Tibial nerve (tissue), 4 donors: ENCODE measurements around the gene SLC35E1. TPM values are rescaled to one million over a fixed set of nuclear protein-coding genes. Genes with fewer than 3 reads are reported as not detected.

Experiments used
- DNase-seq, 2 donors: peaks; one replicate each; pipeline ENCODE4 v3.0.0-alpha.2; 2019; ENCODE audit warnings: low spot score in 2 of 2
- H3K27ac ChIP-seq, 4 donors: fragments of 200-600 bp; sonication (generic) in 3 of 4; one replicate each; pipeline ENCODE4 v1.5.1; 2017 to 2019; ENCODE audit warnings: mild to moderate bottlenecking in 1 of 4
- H3K27me3 ChIP-seq, 2 donors: fragments of 200-600 bp; sonication (generic) in 1 of 2; one replicate each; pipeline versions ENCODE4 v1.5.1 to v1.6.0; 2017 to 2019
- H3K36me3 ChIP-seq, 3 donors: fragments of 200-600 bp; sonication (generic); one replicate each; pipeline ENCODE4 v1.5.1; 2018 to 2019
- H3K4me1 ChIP-seq, 4 donors: fragments of 200-600 bp; sonication (generic) in 3 of 4; one replicate each; pipeline ENCODE4 v1.5.1; 2017 to 2019
- H3K4me3 ChIP-seq, 4 donors: fragments of 200-600 bp; sonication (generic) in 3 of 4; one replicate each; pipeline ENCODE4 v1.5.1; 2017 to 2019; ENCODE audit warnings: mild to moderate bottlenecking in 1 of 4, moderate library complexity in 1 of 4
- H3K9me3 ChIP-seq, 4 donors: fragments of 200-600 bp; sonication (generic) in 3 of 4; one replicate each; pipeline ENCODE4 v1.5.1; 2017 to 2019
- EP300 ChIP-seq, 2 donors: sonication (generic); formaldehyde crosslinking; IDR thresholded peaks; one replicate each; pipeline ENCODE4 v1.6.1; 2017; ENCODE audit warnings: antibody characterized with exemption in 2 of 2, mild to moderate bottlenecking in 1 of 2
- POLR2A ChIP-seq, 2 donors: fragments of 450-650 bp; IDR thresholded peaks; one replicate each; pipeline ENCODE4 v1.6.1; 2017; ENCODE audit warnings: antibody characterized with exemption in 2 of 2, mild to moderate bottlenecking in 2 of 2, moderate library complexity in 2 of 2
- WGBS, 2 donors: methylation state at CpG; one replicate each; pipeline ENCODE4 v1.1.5; 2018; 5-methylcytosine and 5-hydroxymethylcytosine counted together
- total RNA-seq, 4 donors: library from RNA; depleted of rRNA; stranded (reverse); fragments of >200 nt; gene quantifications; one replicate each; pipeline ENCODE4 v1.1.0, GENCODE V29; 2016
- TF ChIP-seq, protein P1 (sequence below), 5 experiments: fragments of 200-600 bp in 3 of 5; fragments of 450-650 bp in 2 of 5; sonication (generic) in 3 of 5; IDR thresholded peaks; one replicate each; pipeline ENCODE4 v1.5.1; 2016 to 2019; ENCODE audit warnings: antibody characterized with exemption in 5 of 5, mild to moderate bottlenecking in 3 of 5, moderate library complexity in 2 of 5

The SLC35E1 gene
- total RNA-seq, 4 donors from 2014 or later: 24.9 to 29.5 (median 28.0) TPM

- Histone ChIP-seq H3K27ac (no peak overlapping the region), H3K36me3 (no peaks in the 10 kb centered on the region), H3K27me3 (no peaks in the 10 kb centered on the region), H3K9me3 (no peaks in the 10 kb centered on the region), H3K4me3 (no peak overlapping the region), H3K4me1 (peaks cover 0 to 85% (median 25%) of the 10 kb centered on the region in 4 donors)
- WGBS, 2 donors: 71 to 86% methylated on average over 5 of the region's 5 CpGs
- DNase-seq: no peak
- TF ChIP-seq, protein P1, sequence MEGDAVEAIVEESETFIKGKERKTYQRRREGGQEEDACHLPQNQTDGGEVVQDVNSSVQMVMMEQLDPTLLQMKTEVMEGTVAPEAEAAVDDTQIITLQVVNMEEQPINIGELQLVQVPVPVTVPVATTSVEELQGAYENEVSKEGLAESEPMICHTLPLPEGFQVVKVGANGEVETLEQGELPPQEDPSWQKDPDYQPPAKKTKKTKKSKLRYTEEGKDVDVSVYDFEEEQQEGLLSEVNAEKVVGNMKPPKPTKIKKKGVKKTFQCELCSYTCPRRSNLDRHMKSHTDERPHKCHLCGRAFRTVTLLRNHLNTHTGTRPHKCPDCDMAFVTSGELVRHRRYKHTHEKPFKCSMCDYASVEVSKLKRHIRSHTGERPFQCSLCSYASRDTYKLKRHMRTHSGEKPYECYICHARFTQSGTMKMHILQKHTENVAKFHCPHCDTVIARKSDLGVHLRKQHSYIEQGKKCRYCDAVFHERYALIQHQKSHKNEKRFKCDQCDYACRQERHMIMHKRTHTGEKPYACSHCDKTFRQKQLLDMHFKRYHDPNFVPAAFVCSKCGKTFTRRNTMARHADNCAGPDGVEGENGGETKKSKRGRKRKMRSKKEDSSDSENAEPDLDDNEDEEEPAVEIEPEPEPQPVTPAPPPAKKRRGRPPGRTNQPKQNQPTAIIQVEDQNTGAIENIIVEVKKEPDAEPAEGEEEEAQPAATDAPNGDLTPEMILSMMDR (IDR thresholded peaks at IDR 0.05): no peak
- no peak for TF ChIP-seq POLR2A (IDR thresholded peaks at IDR 0.05)
- no peak for TF ChIP-seq EP300 (IDR thresholded peaks at IDR 0.05)
Observed at GRCh38 chr19:16594681-16595091, 22.5 kb upstream of the SLC35E1 start.

DNA sequence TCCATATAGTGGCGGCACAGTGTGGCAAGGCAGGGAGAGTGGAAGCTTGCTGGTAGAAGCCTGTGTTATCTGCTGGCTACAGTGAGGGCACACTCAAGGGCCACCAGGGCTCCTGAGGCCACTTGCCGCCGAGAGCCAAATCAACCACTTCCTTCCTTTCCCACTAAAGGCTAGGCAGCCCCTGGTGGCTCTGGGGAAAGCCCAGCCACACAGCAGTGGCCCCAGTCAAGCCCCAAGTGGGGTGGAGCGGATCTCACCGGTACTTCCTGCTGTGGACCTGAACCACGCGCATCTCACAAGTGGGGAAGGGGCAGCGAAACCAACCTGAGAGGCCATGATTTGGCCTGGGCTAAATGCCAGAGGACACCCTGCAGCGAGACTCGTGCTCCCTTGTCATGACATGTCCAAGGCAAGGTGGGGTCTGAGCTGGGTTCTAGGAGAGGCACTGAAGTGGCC, 21.9 kb upstream of the SLC35E1 start:
- no peak for DNase-seq
- Histone ChIP-seq H3K27me3 (no peaks in the 10 kb centered on the region), H3K36me3 (no peaks in the 10 kb centered on the region), H3K27ac (no peak overlapping the region), H3K4me3 (no peak overlapping the region), H3K9me3 (no peaks in the 10 kb centered on the region), H3K4me1 (peaks cover 0 to 85% (median 29%) of the 10 kb centered on the region in 4 donors)
- 75 to 86% methylated on average over 10 of the region's 10 CpGs for WGBS, 2 donors
- TF ChIP-seq, protein P1 (IDR thresholded peaks at IDR 0.05): no peak
- no peak for TF ChIP-seq POLR2A (IDR thresholded peaks at IDR 0.05)
- no peak for TF ChIP-seq EP300 (IDR thresholded peaks at IDR 0.05)

GRCh38 chr19:16593181-16593580, 21.0 kb upstream of the SLC35E1 start:
- H3K36me3 ChIP-seq: no peaks in the 10 kb centered on the region
- H3K27me3 ChIP-seq: no peaks in the 10 kb centered on the region
- TF ChIP-seq, protein P1 (IDR thresholded peaks at IDR 0.05): no peak
- TF ChIP-seq POLR2A (IDR thresholded peaks at IDR 0.05): no peak
- no peak for TF ChIP-seq EP300 (IDR thresholded peaks at IDR 0.05)
- no peak overlapping the region for H3K4me3 ChIP-seq
- H3K4me1 ChIP-seq: peaks cover 0 to 85% (median 37%) of the 10 kb centered on the region in 4 donors
- no peak for DNase-seq
- 95 to 97% methylated on average over 2 to 4 of the region's 4 CpGs for WGBS, 2 donors
- no peaks in the 10 kb centered on the region for H3K9me3 ChIP-seq
- H3K27ac ChIP-seq: no peak overlapping the region

DNA sequence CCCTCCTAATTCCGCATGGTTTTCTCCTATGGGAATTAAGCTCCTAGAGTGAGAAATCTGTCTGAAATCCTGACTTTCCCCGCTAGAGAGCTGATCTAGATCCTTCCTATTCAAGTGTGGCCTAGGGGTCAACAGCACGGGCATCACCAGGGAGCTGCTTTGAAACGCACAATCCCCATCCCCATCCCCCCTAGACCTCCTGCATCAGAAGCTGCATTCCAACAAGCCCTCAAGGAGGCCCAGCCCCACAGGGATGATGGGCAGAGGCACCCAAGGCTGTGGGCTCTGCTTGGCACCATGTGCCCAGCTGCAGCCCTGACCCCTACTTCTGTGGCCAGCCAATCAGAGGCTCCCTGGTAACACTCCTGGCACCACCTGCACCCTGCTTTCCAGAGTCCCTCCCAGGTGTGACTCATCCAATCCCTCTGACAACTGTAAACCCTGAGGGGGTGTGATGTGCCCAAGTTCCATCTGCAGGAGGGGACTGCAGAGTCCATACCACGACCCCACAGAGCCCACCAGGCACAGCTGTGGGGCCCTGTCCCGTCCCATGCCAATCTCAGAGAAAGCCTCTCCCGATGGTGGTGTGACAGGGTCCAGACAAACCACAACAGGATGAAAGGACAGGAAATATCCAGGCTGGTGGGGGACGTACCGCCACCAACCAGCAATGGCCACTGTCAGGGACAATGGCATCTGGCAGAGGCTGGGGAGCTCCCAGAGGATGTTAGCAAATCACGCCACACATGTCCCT, 19.8 kb upstream of the SLC35E1 start:
- H3K4me1 ChIP-seq: peaks cover 0 to 90% (median 49%) of the 10 kb centered on the region in 4 donors
- no peaks in the 10 kb centered on the region for H3K36me3 ChIP-seq
- 65 to 71% methylated on average over 10 of the region's 10 CpGs for WGBS, 2 donors

More for the DNA sequence above, 19.8 kb upstream of the SLC35E1 start:
- no peak for DNase-seq
- H3K4me3 ChIP-seq: no peak overlapping the region
- H3K27ac ChIP-seq: no peak overlapping the region
- no peaks in the 10 kb centered on the region for H3K27me3 ChIP-seq
- no peaks in the 10 kb centered on the region for H3K9me3 ChIP-seq
- TF ChIP-seq POLR2A (IDR thresholded peaks at IDR 0.05): no peak
- TF ChIP-seq EP300 (IDR thresholded peaks at IDR 0.05): no peak
- TF ChIP-seq, protein P1 (IDR thresholded peaks at IDR 0.05): no peak
